Central memory CD4-positive, alpha-beta T cell (primary cell): Measurements from ENCODE around the gene ZNF665.
"Not testable (repeated sequence)": the region's sequence is repeated elsewhere in the genome, so short reads cannot be mapped to it uniquely, and the experiment has no call there.

Source experiments
- DNase-seq: peaks from one replicate; pipeline ENCODE4 v3.0.0; 2022
- total RNA-seq, 3 experiments: gene quantifications; one replicate each; lab custom pipeline; 2026; lab: John Stamatoyannopoulos, UW

Gene ZNF665
- total RNA-seq, result 0.63 to 1.4 (median 1.2) reads per million in 3 experiments

- peak; percentile 73 for DNase-seq
These were observed at the start of gene ZNF665 for GRCh38 chr19:53192771-53193534. TSS of gene ZNF665 (minus strand) at chr19:53193358. CDS start at chr19:53182898, 10,460 bp downstream.

- no peak for DNase-seq
These were observed 44.1 kb upstream of the ZNF665 start for GRCh38 chr19:53237114-53237777.

GRCh38 chr19:53224606-53225005 is 31.4 kb upstream of the ZNF665 start:
- no peak for DNase-seq

GRCh38 chr19:53222716-53223115 is 29.6 kb upstream of the ZNF665 start:
- not testable (repeated sequence) for DNase-seq

GRCh38 chr19:53212703-53213320 is 19.7 kb upstream of the ZNF665 start:
- DNase-seq, result no peak

GRCh38 chr19:53211554-53211953 is 18.4 kb upstream of the ZNF665 start:
- not testable (repeated sequence) for DNase-seq

- peak; percentile 88 for DNase-seq
These were observed 3.7 kb upstream of the ZNF665 start for GRCh38 chr19:53196777-53197396.

GRCh38 chr19:53195265-53195903 is 2.2 kb upstream of the ZNF665 start:
- DNase-seq, result peak; percentile 75

GRCh38 chr19:53193535-53194222 is 521 bp upstream of the ZNF665 start:
- DNase-seq, result no peak

- DNase-seq, result no peak
These were observed 2.9 kb downstream of the ZNF665 start for GRCh38 chr19:53190253-53190652.

- DNase-seq, result not testable (repeated sequence)
These were observed 3.4 kb downstream of the ZNF665 start for GRCh38 chr19:53189691-53190198.

GRCh38 chr19:53185155-53185882 is 7.8 kb downstream of the ZNF665 start:
- DNase-seq, result not testable (repeated sequence)

- no peak for DNase-seq
These were observed 9.9 kb downstream of the ZNF665 start for GRCh38 chr19:53183146-53183764.

- DNase-seq, result no peak
These were observed 11.0 kb downstream of the ZNF665 start for GRCh38 chr19:53182202-53182601.

GRCh38 chr19:53177986-53178385 is 15.2 kb downstream of the ZNF665 start:
- no peak for DNase-seq

GRCh38 chr19:53172889-53173288 is 20.3 kb downstream of the ZNF665 start:
- no peak for DNase-seq

- DNase-seq, result no peak
These were observed 27.5 kb downstream of the ZNF665 start for GRCh38 chr19:53165691-53166091.

- no peak for DNase-seq
These were observed 32.0 kb downstream of the ZNF665 start for GRCh38 chr19:53161123-53161522.

GRCh38 chr19:53160350-53160749 is 32.8 kb downstream of the ZNF665 start:
- no peak for DNase-seq

GRCh38 chr19:53158119-53158656 is 35.0 kb downstream of the ZNF665 start:
- no peak for DNase-seq
